Suppressor macrophage treated with lipopolysaccharide for 1 hour (primary cell): ENCODE results near the gene FBXL12.
"Not testable (repeated sequence)": the region's sequence is repeated elsewhere in the genome, so short reads cannot be mapped to it uniquely, and the experiment has no call there.

Experiments
- DNase-seq, 3 donors: peaks; one replicate each; pipeline ENCODE4 v3.0.0-alpha.2; 2020 to 2022

Gene FBXL12

GRCh38 chr19:9818734-9819595 is at the start of gene FBXL12:
Gene FBXL12, minus strand, starts transcription at chr19:9819079. Its CDS starts 266 bp downstream, at chr19:9818813.
- DNase-seq, result peak; percentile 100

GRCh38 chr19:9865732-9866501 is 47.0 kb upstream of the FBXL12 start:
- no peak for DNase-seq

- no peak for DNase-seq
Observed at GRCh38 chr19:9863759-9864158, 44.9 kb upstream of the FBXL12 start.

- DNase-seq, result no peak
Observed at GRCh38 chr19:9862938-9863337, 44.1 kb upstream of the FBXL12 start.

GRCh38 chr19:9861503-9861902 is 42.6 kb upstream of the FBXL12 start:
- no peak for DNase-seq

GRCh38 chr19:9860407-9860806 is 41.5 kb upstream of the FBXL12 start:
- no peak for DNase-seq

GRCh38 chr19:9858766-9859165 is 39.9 kb upstream of the FBXL12 start:
- DNase-seq, result no peak

GRCh38 chr19:9857920-9858746 is 39.3 kb upstream of the FBXL12 start:
- peak in 2 of 3 donors; percentile 22 to 28 for DNase-seq

- no peak for DNase-seq
Observed at GRCh38 chr19:9857076-9857721, 38.3 kb upstream of the FBXL12 start.

- DNase-seq, result no peak
Observed at GRCh38 chr19:9856609-9857008, 37.7 kb upstream of the FBXL12 start.

GRCh38 chr19:9854282-9854846 is 35.5 kb upstream of the FBXL12 start:
- no peak for DNase-seq

GRCh38 chr19:9850235-9850959 is 31.5 kb upstream of the FBXL12 start:
- DNase-seq, result no peak

- DNase-seq, result no peak
Observed at GRCh38 chr19:9849791-9850190, 30.9 kb upstream of the FBXL12 start.

GRCh38 chr19:9848762-9849161 is 29.9 kb upstream of the FBXL12 start:
- no peak for DNase-seq

GRCh38 chr19:9848060-9848459 is 29.2 kb upstream of the FBXL12 start:
- DNase-seq, result peak in 2 of 3 donors; percentile 5 to 33

- peak; percentile 25 to 41 (median 41) for DNase-seq
Observed at GRCh38 chr19:9847087-9847671, 28.3 kb upstream of the FBXL12 start.

GRCh38 chr19:9843626-9844273 is 24.9 kb upstream of the FBXL12 start:
- DNase-seq, result not testable (repeated sequence)

- no peak for DNase-seq
Observed at GRCh38 chr19:9842834-9843625, 24.2 kb upstream of the FBXL12 start.

- DNase-seq, result no peak
Observed at GRCh38 chr19:9839415-9839814, 20.5 kb upstream of the FBXL12 start.

GRCh38 chr19:9838324-9838723 is 19.4 kb upstream of the FBXL12 start:
- DNase-seq, result no peak
